HCT116 (cell line): ENCODE measurements around the gene RFTN2.
"Not testable (repeated sequence)": the region's sequence is repeated elsewhere in the genome, so short reads cannot be mapped to it uniquely, and the experiment has no call there.

ENCODE experiments used
- EGR1 ChIP-seq: IDR thresholded peaks from 2 replicates; pipeline ENCODE4 v1.6.1; 2012; ENCODE audit warnings: low read depth
- EZH2 ChIP-seq: fragments of 200-600 bp; sonication (generic); IDR thresholded peaks from 2 replicates; pipeline ENCODE4 v1.6.1; 2017; ENCODE audit warnings: antibody characterized with exemption, mixed run types
- EZH2phosphoT487 ChIP-seq: fragments of 200-600 bp; IDR thresholded peaks from 2 replicates; pipeline ENCODE4 v1.6.1; 2018; ENCODE audit warnings: antibody characterized with exemption, borderline replicate concordance
- POLR2A ChIP-seq: IDR thresholded peaks from 2 replicates; pipeline ENCODE4 v1.7.0; 2011; ENCODE audit warnings: borderline replicate concordance; ENCODE audit not compliant: insufficient read depth, insufficient read length; ENCODE audit errors: extremely low read depth
- YY1 ChIP-seq: IDR thresholded peaks from 2 replicates; pipeline ENCODE4 v1.6.1; 2011; ENCODE audit warnings: low read length, low read depth, moderate library complexity, mild to moderate bottlenecking; ENCODE audit not compliant: insufficient replicate concordance; ENCODE audit errors: extremely low read depth
- TF ChIP-seq, protein P1 (sequence below), 3 experiments: fragments of 200-600 bp in 1 of 3; sonication (generic) in 1 of 3; IDR thresholded peaks in 2 of 3; conservative IDR thresholded peaks in 1 of 3; 2 replicates each; pipeline ENCODE4 v1.5.1; 2012 to 2017; ENCODE audit warnings: low read depth in 2 of 3, low read length in 2 of 3, antibody characterized with exemption in 1 of 3, borderline replicate concordance in 1 of 3, control low read depth in 1 of 3, mild to moderate bottlenecking in 1 of 3, mixed read lengths in 1 of 3, mixed run types in 1 of 3, moderate library complexity in 1 of 3; ENCODE audit not compliant: insufficient read depth in 1 of 3
- TF ChIP-seq, protein P2 (sequence below): IDR thresholded peaks from 2 replicates; pipeline ENCODE4 v1.6.1; 2012

DNA sequence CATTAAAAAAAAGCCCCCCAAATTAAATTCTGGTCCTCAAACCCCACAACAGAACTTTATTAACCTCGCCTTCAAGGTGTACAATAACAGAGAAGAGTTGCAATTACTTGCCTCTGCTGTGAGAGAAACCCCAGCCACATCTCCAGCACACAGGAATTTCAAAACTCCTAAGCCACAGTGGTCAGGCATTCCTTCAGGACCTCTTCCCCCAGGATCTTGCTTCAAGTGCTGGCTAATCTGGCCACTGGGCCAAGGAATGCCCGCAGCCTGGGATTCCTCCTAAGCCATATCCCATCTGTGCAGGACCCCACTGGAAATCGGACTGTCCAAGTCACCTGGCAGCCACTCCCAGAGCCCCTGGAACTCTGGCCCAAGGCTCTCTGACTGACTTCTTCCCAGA lies 95.2 kb downstream of the RFTN2 start:
- TF ChIP-seq EGR1, EZH2phosphoT487, YY1, POLR2A, EZH2: not testable (repeated sequence)
- TF ChIP-seq, protein P1, sequence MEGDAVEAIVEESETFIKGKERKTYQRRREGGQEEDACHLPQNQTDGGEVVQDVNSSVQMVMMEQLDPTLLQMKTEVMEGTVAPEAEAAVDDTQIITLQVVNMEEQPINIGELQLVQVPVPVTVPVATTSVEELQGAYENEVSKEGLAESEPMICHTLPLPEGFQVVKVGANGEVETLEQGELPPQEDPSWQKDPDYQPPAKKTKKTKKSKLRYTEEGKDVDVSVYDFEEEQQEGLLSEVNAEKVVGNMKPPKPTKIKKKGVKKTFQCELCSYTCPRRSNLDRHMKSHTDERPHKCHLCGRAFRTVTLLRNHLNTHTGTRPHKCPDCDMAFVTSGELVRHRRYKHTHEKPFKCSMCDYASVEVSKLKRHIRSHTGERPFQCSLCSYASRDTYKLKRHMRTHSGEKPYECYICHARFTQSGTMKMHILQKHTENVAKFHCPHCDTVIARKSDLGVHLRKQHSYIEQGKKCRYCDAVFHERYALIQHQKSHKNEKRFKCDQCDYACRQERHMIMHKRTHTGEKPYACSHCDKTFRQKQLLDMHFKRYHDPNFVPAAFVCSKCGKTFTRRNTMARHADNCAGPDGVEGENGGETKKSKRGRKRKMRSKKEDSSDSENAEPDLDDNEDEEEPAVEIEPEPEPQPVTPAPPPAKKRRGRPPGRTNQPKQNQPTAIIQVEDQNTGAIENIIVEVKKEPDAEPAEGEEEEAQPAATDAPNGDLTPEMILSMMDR (IDR thresholded peaks at IDR 0.05 in 2 of 3, conservative IDR thresholded peaks at IDR 0.05 in 1 of 3; ENCODE audit: borderline replicate concordance in 1 of 3, insufficient read depth in 1 of 3, low read depth in 2 of 3, low read length in 2 of 3), result not testable (repeated sequence)
- TF ChIP-seq, protein P2, sequence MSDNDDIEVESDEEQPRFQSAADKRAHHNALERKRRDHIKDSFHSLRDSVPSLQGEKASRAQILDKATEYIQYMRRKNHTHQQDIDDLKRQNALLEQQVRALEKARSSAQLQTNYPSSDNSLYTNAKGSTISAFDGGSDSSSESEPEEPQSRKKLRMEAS, result not testable (repeated sequence)
